SU-DHL-6 (cell line): ENCODE data around the gene SELE.

Experiments used
- H2AFZ ChIP-seq: fragments of 200-600 bp; sonication (generic); 2 replicates; pipeline ENCODE4 v1.6.1; 2014; ENCODE audit warnings: low read depth, mild to moderate bottlenecking, moderate library complexity, mixed read lengths, antibody characterized with exemption, low read length; ENCODE audit not compliant: severe bottlenecking
- H3F3A ChIP-seq: fragments of 200-600 bp; shearing (Covaris generic); 2 replicates; pipeline ENCODE4 v1.6.0; 2016; ENCODE audit warnings: antibody characterized with exemption, mild to moderate bottlenecking; ENCODE audit not compliant: insufficient read depth
- H3K27ac ChIP-seq: fragments of 200-600 bp; sonication (generic); 2 replicates; pipeline ENCODE4 v1.5.1; 2016; ENCODE audit warnings: low read depth, mild to moderate bottlenecking, low read length, moderate library complexity, mixed read lengths
- H3K27me3 ChIP-seq: fragments of 200-600 bp; sonication (generic), shearing (Covaris generic); 2 replicates; pipeline ENCODE4 v1.6.0; 2014; ENCODE audit warnings: mild to moderate bottlenecking, low read length
- H3K36me3 ChIP-seq: fragments of 200-600 bp; sonication (generic); 2 replicates; pipeline ENCODE4 v1.6.1; 2014; ENCODE audit warnings: mild to moderate bottlenecking, low read length, mixed read lengths
- H3K4me2 ChIP-seq: fragments of 300-600, 200-600 bp; shearing (Covaris generic), sonication (generic); 2 replicates; pipeline ENCODE4 v1.6.0; 2014; ENCODE audit warnings: low read length, low read depth, mild to moderate bottlenecking; ENCODE audit not compliant: poor library complexity, severe bottlenecking
- H3K4me3 ChIP-seq: fragments of 200-600 bp; sonication (generic); 2 replicates; pipeline ENCODE4 v1.5.1; 2014; ENCODE audit warnings: antibody characterized with exemption, low read length, mild to moderate bottlenecking, mixed read lengths; ENCODE audit not compliant: insufficient read depth, poor library complexity, severe bottlenecking
- H3K79me2 ChIP-seq: fragments of 200-600 bp; sonication (generic); 2 replicates; pipeline ENCODE4 v1.6.1; 2014; ENCODE audit warnings: mild to moderate bottlenecking, low read length, moderate library complexity; ENCODE audit not compliant: insufficient read depth
- H3K9ac ChIP-seq: fragments of 200-600 bp; sonication (generic); 2 replicates; pipeline ENCODE4 v1.7.0; 2014; ENCODE audit warnings: mild to moderate bottlenecking, low read length
- H3K9me2 ChIP-seq: fragments of 200-600 bp; sonication (generic); replicated peaks from 2 replicates; pipeline ENCODE4 v1.6.1; 2014; ENCODE audit warnings: low read length; ENCODE audit not compliant: insufficient read depth
- H3K9me3 ChIP-seq: fragments of 200-600 bp; sonication (generic); 2 replicates; pipeline ENCODE4 v1.6.1; 2014; ENCODE audit warnings: low read length, mixed read lengths; ENCODE audit not compliant: insufficient read depth
- H4K20me1 ChIP-seq: fragments of 200-600 bp; sonication (generic); 2 replicates; pipeline ENCODE4 v1.6.1; 2014; ENCODE audit warnings: low read depth, mild to moderate bottlenecking, antibody characterized with exemption, low read length, moderate library complexity, mixed read lengths
- EZH2phosphoT487 ChIP-seq: fragments of 200-600 bp; sonication (generic), shearing (Covaris generic); conservative IDR thresholded peaks from 2 replicates; pipeline ENCODE4 v1.6.1; 2018; ENCODE audit warnings: mild to moderate bottlenecking, antibody characterized with exemption, low read length, moderate library complexity, mixed read lengths
- TF ChIP-seq, protein P1 (sequence below): fragments of 200-600 bp; sonication (generic); IDR thresholded peaks from one replicate; pipeline ENCODE4 v1.5.1; 2017; ENCODE audit warnings: antibody characterized with exemption, mild to moderate bottlenecking, low read length, moderate library complexity; ENCODE audit not compliant: insufficient read depth, poor library complexity, severe bottlenecking

The SELE gene

DNA sequence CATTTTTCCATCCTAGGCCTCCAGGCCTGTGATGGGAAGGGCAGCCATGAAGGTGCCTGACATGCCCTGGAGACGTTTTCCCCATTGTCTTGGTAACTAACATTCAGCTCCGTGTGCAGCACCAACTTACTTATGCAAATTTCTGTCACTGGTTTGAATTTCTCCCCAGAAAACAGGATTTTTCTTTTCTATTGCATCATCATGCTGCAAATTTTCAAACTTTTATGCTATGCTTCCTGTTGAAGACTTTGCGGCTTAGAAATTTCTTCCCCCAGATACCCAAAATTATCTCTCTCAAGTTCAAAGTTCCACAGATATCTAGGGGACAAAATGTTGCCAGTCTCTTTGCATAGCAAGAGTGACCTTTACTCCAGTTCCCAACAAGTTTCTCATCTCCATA lies 25.2 kb upstream of the SELE start:
- no peaks in the 10 kb centered on the region for H3K9me2 ChIP-seq
- no peaks in the 10 kb centered on the region for H3K36me3 ChIP-seq
- no peaks in the 10 kb centered on the region for H3K27me3 ChIP-seq
- H3K79me2 ChIP-seq, result no peaks in the 10 kb centered on the region
- H3K4me2 ChIP-seq, result no peak overlapping the region
- no peak overlapping the region for H3K4me3 ChIP-seq
- H3K9me3 ChIP-seq, result no peaks in the 10 kb centered on the region
- H3K9ac ChIP-seq, result no peak overlapping the region
- no peaks in the 10 kb centered on the region for H3F3A ChIP-seq
- H4K20me1 ChIP-seq, result no peaks in the 10 kb centered on the region
- H3K27ac ChIP-seq, result no peak overlapping the region
- TF ChIP-seq, protein P1, sequence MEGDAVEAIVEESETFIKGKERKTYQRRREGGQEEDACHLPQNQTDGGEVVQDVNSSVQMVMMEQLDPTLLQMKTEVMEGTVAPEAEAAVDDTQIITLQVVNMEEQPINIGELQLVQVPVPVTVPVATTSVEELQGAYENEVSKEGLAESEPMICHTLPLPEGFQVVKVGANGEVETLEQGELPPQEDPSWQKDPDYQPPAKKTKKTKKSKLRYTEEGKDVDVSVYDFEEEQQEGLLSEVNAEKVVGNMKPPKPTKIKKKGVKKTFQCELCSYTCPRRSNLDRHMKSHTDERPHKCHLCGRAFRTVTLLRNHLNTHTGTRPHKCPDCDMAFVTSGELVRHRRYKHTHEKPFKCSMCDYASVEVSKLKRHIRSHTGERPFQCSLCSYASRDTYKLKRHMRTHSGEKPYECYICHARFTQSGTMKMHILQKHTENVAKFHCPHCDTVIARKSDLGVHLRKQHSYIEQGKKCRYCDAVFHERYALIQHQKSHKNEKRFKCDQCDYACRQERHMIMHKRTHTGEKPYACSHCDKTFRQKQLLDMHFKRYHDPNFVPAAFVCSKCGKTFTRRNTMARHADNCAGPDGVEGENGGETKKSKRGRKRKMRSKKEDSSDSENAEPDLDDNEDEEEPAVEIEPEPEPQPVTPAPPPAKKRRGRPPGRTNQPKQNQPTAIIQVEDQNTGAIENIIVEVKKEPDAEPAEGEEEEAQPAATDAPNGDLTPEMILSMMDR, result no peak
- no peak overlapping the region for H2AFZ ChIP-seq

DNA sequence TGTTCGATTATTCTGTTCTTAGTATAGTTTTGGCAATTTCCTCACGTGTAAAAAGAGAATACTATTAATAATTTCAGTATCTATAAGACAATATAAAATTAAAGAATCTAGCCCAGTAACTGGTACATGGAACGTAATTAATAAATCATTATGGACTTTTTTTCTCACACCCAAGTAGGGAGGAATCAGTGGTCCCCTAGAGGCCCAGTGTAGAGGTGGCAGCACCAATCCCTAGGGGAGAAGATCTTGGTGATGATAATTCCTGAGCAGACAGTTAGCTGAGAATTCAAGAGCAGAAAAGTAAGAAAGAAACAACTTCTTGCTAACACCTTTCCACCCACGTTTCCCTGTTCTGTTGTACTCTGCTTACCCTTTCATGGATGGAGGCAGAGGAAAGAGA lies 19.7 kb upstream of the SELE start:
- Histone ChIP-seq H3K4me2 (no peak overlapping the region), H3K4me3 (no peak overlapping the region), H3K9me3 (no peaks in the 10 kb centered on the region), H3F3A (no peaks in the 10 kb centered on the region), H3K27me3 (no peaks in the 10 kb centered on the region), H3K27ac (no peak overlapping the region), H2AFZ (no peak overlapping the region), H3K79me2 (no peaks in the 10 kb centered on the region), H3K36me3 (no peaks in the 10 kb centered on the region), H4K20me1 (no peaks in the 10 kb centered on the region), H3K9ac (no peak overlapping the region), H3K9me2 (no peaks in the 10 kb centered on the region)
- TF ChIP-seq, protein P1, result no peak
- TF ChIP-seq EZH2phosphoT487, result no peak

- H3K27me3 ChIP-seq, result no peaks in the 10 kb centered on the region
- TF ChIP-seq, protein P1, result no peak
- no peak for TF ChIP-seq EZH2phosphoT487
- no peaks in the 10 kb centered on the region for H3K79me2 ChIP-seq
- H2AFZ ChIP-seq, result no peak overlapping the region
- H3K9me3 ChIP-seq, result no peaks in the 10 kb centered on the region
- no peaks in the 10 kb centered on the region for H3F3A ChIP-seq
- no peaks in the 10 kb centered on the region for H4K20me1 ChIP-seq
- H3K27ac ChIP-seq, result no peak overlapping the region
- H3K4me3 ChIP-seq, result no peak overlapping the region
- H3K9ac ChIP-seq, result no peak overlapping the region
- H3K36me3 ChIP-seq, result no peaks in the 10 kb centered on the region
- no peak overlapping the region for H3K4me2 ChIP-seq
- H3K9me2 ChIP-seq, result no peaks in the 10 kb centered on the region
Measured at GRCh38 chr1:169750041-169750440, 16.2 kb upstream of the SELE start.

GRCh38 chr1:169746550-169746949 lies 12.7 kb upstream of the SELE start:
- Histone ChIP-seq H4K20me1 (no peaks in the 10 kb centered on the region), H3K4me3 (no peak overlapping the region), H3K9me2 (no peaks in the 10 kb centered on the region), H3K36me3 (no peaks in the 10 kb centered on the region), H2AFZ (no peak overlapping the region), H3K9ac (no peak overlapping the region), H3F3A (no peaks in the 10 kb centered on the region), H3K27me3 (no peaks in the 10 kb centered on the region; the same call in 1 of the 2 replicates), H3K4me2 (no peak overlapping the region), H3K9me3 (no peaks in the 10 kb centered on the region), H3K27ac (no peak overlapping the region), H3K79me2 (no peaks in the 10 kb centered on the region)
- TF ChIP-seq, protein P1, result no peak
- no peak for TF ChIP-seq EZH2phosphoT487
